ENCODE data around the gene CEACAM4. TPM values are rescaled to one million over a fixed set of nuclear protein-coding genes. Genes with fewer than 3 reads are reported as not detected.
"Not testable (repeated sequence)": the region's sequence is repeated elsewhere in the genome, so short reads cannot be mapped to it uniquely, and the experiment has no call there.

The CEACAM4 gene
- total and polyA plus RNA-seq, 2 donors from 2014 or later, result 4.7 TPM; not detected in 1

GRCh38 chr19:41668315-41668714 is 41.4 kb upstream of the CEACAM4 start:
- intact Hi-C loops (cut with DNase I), result no loop called here
- Histone ChIP-seq H3K27ac (ENCODE audit: low read depth in 2 of 2, low read length in 2 of 2) (no peak overlapping the region), H3K4me1 (ENCODE audit: control insufficient read depth in 2 of 3, insufficient read depth in 2 of 3, low read depth in 1 of 3, low read length in 3 of 3) (no peaks in the 10 kb centered on the region), H3K9ac (ENCODE audit: low read length in 3 of 3) (no peak overlapping the region), H3K4me3 (ENCODE audit: low read length in 3 of 3) (no peak overlapping the region), H3K9me3 (ENCODE audit: control insufficient read depth in 2 of 3, insufficient read depth in 1 of 3, low read length in 3 of 3) (peaks cover 0 to 11% (median 6%) of the 10 kb centered on the region in 3 donors), H3K27me3 (ENCODE audit: control insufficient read depth, insufficient read depth, low read length) (no peaks in the 10 kb centered on the region), H3K36me3 (ENCODE audit: control insufficient read depth in 2 of 3, insufficient read depth in 3 of 3, low read length in 3 of 3) (no peaks in the 10 kb centered on the region)
- TF ChIP-seq CTCF (IDR thresholded peaks at IDR 0.05; ENCODE audit: borderline replicate concordance, extremely low read depth, insufficient read depth), result no peak
- DNase-seq, result no peak
- no peak for FAIRE-seq

- no peaks in the 10 kb centered on the region for H3K4me1 ChIP-seq (ENCODE audit: control insufficient read depth in 2 of 3, insufficient read depth in 2 of 3, low read depth in 1 of 3, low read length in 3 of 3)
- no peak overlapping the region for H3K9ac ChIP-seq (ENCODE audit: low read length in 3 of 3)
- FAIRE-seq (no peak), DNase-seq (no peak)
- intact Hi-C loops (cut with DNase I), result no loop called here
- no peak overlapping the region for H3K4me3 ChIP-seq (ENCODE audit: low read length in 3 of 3)
- H3K27ac ChIP-seq (ENCODE audit: low read depth in 2 of 2, low read length in 2 of 2), result no peak overlapping the region
- TF ChIP-seq CTCF (IDR thresholded peaks at IDR 0.05; ENCODE audit: borderline replicate concordance, extremely low read depth, insufficient read depth), result no peak
- no peaks in the 10 kb centered on the region for H3K27me3 ChIP-seq (ENCODE audit: control insufficient read depth, insufficient read depth, low read length)
- H3K36me3 ChIP-seq (ENCODE audit: control insufficient read depth in 2 of 3, insufficient read depth in 3 of 3, low read length in 3 of 3), result no peaks in the 10 kb centered on the region
- H3K9me3 ChIP-seq (ENCODE audit: control insufficient read depth in 2 of 3, insufficient read depth in 1 of 3, low read length in 3 of 3), result peaks cover 0 to 11% (median 6%) of the 10 kb centered on the region in 3 donors
Measured at GRCh38 chr19:41666075-41666474, 39.2 kb upstream of the CEACAM4 start.

GRCh38 chr19:41657157-41657556 is 30.3 kb upstream of the CEACAM4 start:
- TF ChIP-seq CTCF (IDR thresholded peaks at IDR 0.05; ENCODE audit: borderline replicate concordance, extremely low read depth, insufficient read depth), result no peak
- H3K9me3 ChIP-seq (ENCODE audit: control insufficient read depth in 2 of 3, insufficient read depth in 1 of 3, low read length in 3 of 3), result no peaks in the 10 kb centered on the region
- FAIRE-seq, result no peak
- H3K27me3 ChIP-seq (ENCODE audit: control insufficient read depth, insufficient read depth, low read length), result no peaks in the 10 kb centered on the region
- no peak overlapping the region for H3K9ac ChIP-seq (ENCODE audit: low read length in 3 of 3)
- intact Hi-C loops (cut with DNase I), result no loop called here
- H3K4me3 ChIP-seq (ENCODE audit: low read length in 3 of 3), result no peak overlapping the region
- H3K27ac ChIP-seq (ENCODE audit: low read depth in 2 of 2, low read length in 2 of 2), result no peak overlapping the region
- H3K36me3 ChIP-seq (ENCODE audit: control insufficient read depth in 2 of 3, insufficient read depth in 3 of 3, low read length in 3 of 3), result no peaks in the 10 kb centered on the region
- no peaks in the 10 kb centered on the region for H3K4me1 ChIP-seq (ENCODE audit: control insufficient read depth in 2 of 3, insufficient read depth in 2 of 3, low read depth in 1 of 3, low read length in 3 of 3)
- DNase-seq, result no peak

GRCh38 chr19:41656756-41657155 is 29.9 kb upstream of the CEACAM4 start:
- H3K27me3 ChIP-seq (ENCODE audit: control insufficient read depth, insufficient read depth, low read length); FAIRE-seq; DNase-seq; H3K4me3 ChIP-seq (ENCODE audit: low read length in 3 of 3); H3K9me3 ChIP-seq (ENCODE audit: control insufficient read depth in 2 of 3, insufficient read depth in 1 of 3, low read length in 3 of 3); H3K9ac ChIP-seq (ENCODE audit: low read length in 3 of 3); H3K27ac ChIP-seq (ENCODE audit: low read depth in 2 of 2, low read length in 2 of 2); H3K4me1 ChIP-seq (ENCODE audit: control insufficient read depth in 2 of 3, insufficient read depth in 2 of 3, low read depth in 1 of 3, low read length in 3 of 3); intact Hi-C loops (cut with DNase I); H3K36me3 ChIP-seq (ENCODE audit: control insufficient read depth in 2 of 3, insufficient read depth in 3 of 3, low read length in 3 of 3): not testable (repeated sequence)

All from kidney (tissue), 14 donors.